ENCODE data around the gene SCAMP4.
A peak's percentile ranks its signal among the peaks of the same experiment; 100 is the strongest.

The SCAMP4 gene

GRCh38 chr19:1912760-1913505 lies 7.7 kb downstream of the SCAMP4 start:
- no peak for DNase-seq (ENCODE audit: low read depth)

DNA sequence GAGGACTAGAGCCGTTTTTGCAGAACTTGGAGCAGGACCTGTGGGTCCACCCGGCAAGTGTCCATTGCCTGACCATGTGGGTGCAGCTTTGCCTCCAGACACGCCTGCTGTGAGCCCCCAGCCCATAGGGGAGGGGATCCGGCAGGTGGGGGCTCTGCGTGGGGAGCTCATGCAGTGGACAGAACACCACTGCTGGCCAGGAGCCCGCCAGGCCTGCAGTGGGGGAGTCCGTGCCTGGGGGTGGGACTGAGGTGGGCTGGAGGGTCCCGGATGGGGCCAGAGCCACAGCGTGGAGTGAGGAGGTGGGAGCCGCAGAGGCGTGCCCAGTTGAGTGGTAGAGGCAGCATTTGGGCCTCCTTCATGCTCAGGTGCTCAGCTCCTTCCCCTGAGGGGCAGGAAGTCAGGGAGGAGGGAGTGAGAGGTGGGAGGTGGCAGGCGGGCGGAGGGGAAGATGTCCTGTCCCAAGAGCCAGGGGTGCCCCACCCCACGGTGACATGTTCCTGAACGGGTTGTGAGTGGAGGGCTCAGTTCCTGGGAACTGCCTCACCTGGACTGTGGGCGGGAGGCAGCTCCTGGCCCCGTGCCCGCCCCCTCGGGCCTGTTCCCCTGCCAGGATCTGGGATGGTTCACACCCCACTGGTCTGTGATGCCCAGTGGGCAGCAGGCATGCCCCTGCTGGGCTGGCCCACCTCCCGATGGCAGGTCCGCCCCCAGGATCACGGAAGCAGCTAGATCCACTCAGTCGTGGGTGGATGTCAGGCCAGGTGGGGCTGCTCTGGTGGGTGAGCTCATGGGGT lies 8.8 kb downstream of the SCAMP4 start:
- no peak for DNase-seq (ENCODE audit: low read depth)

- DNase-seq (ENCODE audit: low read depth), result no peak
Measured at GRCh38 chr19:1914826-1915341, 9.7 kb downstream of the SCAMP4 start.

DNA sequence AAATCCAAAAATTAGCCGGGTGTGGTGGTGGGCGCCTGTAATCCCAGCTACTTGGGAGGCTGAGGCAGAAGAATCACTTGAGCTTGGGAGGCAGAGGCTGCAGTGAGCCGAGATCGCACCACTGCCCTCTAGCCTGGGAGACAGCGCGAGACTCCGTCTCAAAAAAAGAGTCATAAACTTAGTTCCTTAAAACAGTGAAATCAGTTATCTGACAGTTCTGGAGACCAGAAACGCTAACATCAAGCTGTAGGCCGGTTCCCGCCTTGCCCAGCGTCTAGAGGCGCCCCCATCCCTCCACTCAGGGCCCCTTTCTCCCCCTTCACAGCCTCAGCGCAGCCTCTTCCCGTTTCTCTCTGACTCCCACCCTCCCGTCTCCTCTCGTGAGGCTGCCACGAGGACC lies 11.9 kb downstream of the SCAMP4 start:
- DNase-seq (ENCODE audit: low read depth), result no peak

DNA sequence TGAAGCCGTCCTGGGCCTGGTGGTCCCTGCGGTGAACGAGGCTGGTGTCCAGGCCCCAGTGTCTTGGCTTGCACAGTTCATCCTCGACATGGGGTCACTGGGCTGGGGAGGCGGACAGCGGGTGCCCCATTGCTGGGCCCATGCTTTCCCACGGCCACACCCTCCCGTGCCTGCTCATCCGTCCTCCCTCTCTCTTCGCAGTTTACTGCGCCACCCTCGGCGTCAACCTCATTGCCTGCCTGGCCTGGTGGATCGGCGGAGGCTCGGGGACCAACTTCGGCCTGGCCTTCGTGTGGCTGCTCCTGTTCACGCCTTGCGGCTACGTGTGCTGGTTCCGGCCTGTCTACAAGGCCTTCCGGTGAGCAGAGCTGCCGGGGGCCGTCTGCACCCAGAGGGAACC lies 12.7 kb downstream of the SCAMP4 start:
- no peak for DNase-seq (ENCODE audit: low read depth)

DNA sequence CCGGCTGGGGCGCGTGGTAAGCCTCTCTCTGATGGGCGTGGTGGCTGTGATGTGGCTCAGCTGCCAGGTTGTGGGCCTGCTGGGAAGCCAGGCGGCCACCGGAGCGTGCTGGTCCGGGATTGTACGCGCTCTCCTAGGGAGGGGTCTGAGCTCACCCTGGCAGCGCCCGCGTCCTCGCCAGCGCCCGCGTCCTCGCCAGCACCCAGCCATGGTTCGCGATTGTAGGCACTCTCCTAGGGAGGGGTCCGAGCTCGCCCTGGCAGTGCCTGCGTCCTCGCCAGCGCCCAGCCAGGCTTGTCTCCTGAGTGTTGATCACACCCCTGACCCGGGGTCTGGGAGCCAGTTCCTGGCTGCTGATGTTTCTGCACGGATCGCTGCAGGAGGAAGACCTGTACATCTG lies 13.8 kb downstream of the SCAMP4 start:
- no peak for DNase-seq (ENCODE audit: low read depth)

DNA sequence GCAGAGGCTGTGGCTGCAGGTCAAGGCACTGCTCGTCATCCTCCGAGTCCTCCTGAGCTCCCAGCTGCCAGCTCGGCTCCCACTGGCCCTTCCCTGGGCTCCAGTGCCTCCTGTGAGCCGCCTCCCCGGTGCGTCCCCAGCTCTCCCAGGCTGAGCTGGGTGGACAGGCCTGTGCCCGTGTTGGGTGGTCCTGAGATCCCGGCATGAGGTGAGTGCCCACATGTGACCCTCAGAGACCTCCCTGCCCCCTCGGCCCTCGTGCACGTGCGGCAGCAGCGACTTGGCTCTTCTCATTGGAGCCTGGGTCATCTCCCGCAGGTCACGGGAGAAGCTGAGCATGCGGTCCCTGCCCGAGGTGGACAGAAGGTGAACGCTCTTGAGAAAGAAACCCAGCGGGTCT lies 15.4 kb downstream of the SCAMP4 start:
- no peak for DNase-seq (ENCODE audit: low read depth)

- no peak for DNase-seq (ENCODE audit: low read depth)
Measured at GRCh38 chr19:1921326-1921725, 16.1 kb downstream of the SCAMP4 start.

- DNase-seq (ENCODE audit: low read depth), result no peak
Measured at GRCh38 chr19:1921825-1922224, 16.6 kb downstream of the SCAMP4 start.

GRCh38 chr19:1922803-1923202 lies 17.6 kb downstream of the SCAMP4 start:
- no peak for DNase-seq (ENCODE audit: low read depth)

GRCh38 chr19:1923319-1923718 lies 18.1 kb downstream of the SCAMP4 start:
- DNase-seq (ENCODE audit: low read depth), result no peak

- no peak for DNase-seq (ENCODE audit: low read depth)
Measured at GRCh38 chr19:1924320-1924961, 19.2 kb downstream of the SCAMP4 start.

DNA sequence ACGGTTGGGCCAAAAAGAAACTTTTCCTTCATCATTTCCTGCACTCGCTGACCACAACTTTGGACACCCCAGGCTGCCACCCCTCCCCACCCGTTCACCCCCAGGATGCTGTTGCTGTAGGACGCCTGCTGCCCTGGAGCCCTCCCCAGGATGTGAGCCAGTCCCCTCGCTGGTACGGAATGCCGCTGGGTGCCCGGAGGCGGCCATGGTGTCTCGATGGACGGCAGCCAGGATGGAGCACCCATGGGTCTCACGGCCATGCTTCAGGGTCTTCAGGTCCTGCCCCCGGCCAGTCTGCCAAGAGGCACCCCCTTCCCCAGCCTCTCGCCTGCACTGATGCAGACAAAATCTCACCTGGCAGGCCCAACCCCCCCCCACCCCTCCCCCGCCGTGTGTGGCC lies 20.3 kb downstream of the SCAMP4 start:
- no peak for DNase-seq (ENCODE audit: low read depth)

DNA sequence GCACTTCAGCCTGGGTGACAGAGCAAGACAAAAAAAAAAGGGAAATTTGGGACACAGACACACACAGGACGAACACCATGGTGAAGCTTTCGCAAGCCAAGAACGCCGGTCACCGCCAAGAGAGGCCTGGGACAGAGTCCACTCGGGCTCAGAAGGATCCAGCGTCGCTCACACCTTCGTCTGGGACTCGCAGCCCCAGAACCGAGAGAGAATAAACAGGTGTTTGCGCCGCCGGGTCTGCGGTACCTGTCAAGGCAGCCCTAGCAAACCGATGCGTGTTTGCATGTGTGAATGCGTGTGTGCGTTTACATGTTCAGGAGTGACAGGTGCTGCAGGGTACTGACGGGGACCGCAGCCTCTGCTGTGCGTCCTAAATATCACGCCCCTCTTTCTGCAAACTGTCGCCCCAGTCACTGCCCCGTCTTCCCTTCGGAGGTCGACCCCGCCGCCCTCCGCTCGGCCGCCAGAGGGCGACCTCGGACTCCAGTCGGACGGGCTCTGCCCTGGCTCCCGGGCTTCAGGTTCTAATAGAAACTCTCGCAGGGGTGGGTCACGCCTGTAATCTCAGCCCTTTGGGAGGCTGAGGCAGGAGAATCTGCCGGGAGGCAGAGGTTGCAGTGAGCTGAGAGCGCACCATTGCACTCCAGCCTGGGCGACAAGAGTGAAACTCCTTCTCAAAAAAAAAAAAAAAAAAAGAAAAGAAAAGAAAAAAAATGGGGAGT lies 24.0 kb downstream of the SCAMP4 start:
- DNase-seq (ENCODE audit: low read depth), result peak; percentile 63

GRCh38 chr19:1931445-1931844 lies 26.2 kb downstream of the SCAMP4 start:
- no peak for DNase-seq (ENCODE audit: low read depth)

GRCh38 chr19:1932395-1932794 lies 27.2 kb downstream of the SCAMP4 start:
- DNase-seq (ENCODE audit: low read depth), result no peak

- no peak for DNase-seq (ENCODE audit: low read depth)
Measured at GRCh38 chr19:1933244-1933643, 28.0 kb downstream of the SCAMP4 start.

DNA sequence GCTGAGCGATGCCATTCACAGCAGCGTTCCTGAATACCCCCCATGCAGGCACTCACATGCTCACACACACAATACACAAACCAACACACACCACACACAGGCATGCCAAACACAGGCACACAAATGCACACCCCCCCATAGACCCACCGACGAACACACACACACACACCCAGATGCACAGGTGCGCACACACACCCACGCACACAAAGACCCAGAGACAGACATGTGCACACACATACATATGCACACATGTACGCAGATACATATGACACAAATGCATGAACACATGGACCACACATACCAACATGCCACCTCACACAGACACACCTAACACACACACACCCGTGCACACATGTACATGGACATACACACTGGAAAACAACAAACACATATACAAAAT lies 28.7 kb downstream of the SCAMP4 start:
- no peak for DNase-seq (ENCODE audit: low read depth)

DNA sequence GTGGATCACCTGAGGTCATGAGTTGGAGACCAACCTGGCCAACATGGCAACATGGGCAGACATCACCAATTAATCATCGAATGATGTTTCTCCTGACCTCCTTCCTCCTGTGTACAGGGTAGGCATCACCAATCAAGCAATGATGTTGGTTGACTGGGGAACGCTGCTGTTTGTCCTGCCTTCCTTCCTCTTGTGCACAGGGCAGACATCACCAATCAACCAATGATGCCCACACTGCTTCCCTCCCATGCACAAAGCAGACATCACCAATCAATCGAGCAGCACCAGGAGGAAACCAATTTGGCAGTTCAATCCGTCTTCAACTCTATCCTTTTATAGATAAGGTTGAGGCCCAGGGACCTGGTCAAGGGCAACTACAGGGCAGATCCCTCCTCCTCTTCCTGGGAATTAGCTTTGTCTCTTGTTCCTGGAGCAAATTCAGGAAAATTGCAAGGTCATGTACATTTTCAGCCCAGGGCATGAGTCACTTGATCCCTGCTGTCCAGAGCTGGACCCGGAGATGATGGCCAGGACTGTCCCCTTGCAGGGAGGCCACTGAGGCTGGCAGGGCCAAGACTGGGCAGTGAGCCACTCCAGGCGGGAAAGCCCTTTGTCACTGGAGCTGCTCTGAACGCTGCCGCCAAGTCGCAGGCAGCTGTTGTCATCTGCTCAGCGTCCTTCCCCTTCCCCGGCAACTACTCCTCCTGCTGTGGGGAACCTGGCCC lies 30.4 kb downstream of the SCAMP4 start:
- DNase-seq (ENCODE audit: low read depth), result no peak

DNA sequence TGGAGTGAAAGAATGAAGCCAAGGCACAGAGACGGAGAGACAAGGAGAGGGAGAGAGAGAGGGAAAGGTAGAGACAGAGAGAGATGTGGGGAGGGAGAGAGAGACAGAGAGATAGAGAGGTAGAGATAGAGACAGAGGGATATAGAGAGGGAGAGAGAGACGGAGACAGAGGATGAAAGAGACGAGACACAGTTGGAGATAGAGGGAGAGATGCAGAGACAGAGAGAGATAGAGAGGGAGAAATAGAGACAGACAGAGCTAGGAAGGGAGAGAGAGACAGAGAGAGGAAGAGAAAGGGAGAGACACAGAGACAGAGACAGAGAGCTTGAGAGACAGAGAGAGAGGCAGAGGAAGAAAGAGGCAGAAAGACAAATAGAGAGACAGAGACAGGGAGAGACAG lies 31.2 kb downstream of the SCAMP4 start:
- DNase-seq (ENCODE audit: low read depth), result no peak

DNA sequence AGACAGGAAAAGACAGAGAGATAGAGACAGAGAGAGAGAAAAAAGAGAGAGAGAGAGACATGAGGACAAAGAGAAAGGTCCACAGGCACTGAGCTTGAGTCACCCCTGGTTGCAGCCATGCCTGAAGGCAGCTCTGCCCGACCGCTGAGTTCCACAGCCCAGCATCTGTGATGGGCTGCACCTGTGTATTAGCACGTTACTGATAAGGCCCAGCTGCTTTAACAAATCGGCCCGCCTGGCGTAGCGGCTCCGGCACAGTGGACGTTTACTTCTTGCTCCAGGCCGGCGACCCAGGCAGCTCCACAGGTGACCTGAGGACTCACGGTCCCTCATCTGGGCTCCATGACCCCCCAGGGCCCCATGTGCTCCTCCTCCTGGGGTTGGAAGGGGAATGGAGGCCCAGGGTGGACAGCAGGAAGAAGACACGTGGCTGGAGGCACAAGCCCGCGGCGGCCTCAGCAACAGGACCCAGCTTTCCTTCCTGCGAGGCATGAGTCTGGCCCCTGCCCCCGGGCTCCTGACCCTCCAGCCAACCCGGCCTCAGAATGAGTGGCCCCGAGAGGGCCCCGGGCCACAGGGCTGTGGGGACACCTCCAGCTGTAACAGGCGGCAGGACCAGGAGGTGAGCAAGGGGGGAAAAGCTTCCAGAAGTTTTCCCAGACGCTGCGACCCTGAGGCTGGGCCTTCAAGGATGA lies 31.9 kb downstream of the SCAMP4 start:
- no peak for DNase-seq (ENCODE audit: low read depth)

All from stimulated activated CD8-positive, alpha-beta memory T cell treated with anti-CD3 and anti-CD28 coated beads, Interleukin-7, amount 100 ng/mL, for 24 hours (primary cell).